Liver (tissue), 9 donors: ENCODE data around the gene SLC25A12. TPM values are rescaled to one million over a fixed set of nuclear protein-coding genes. Genes with fewer than 3 reads are reported as not detected.

Experiments used
- DNase-seq: peaks from one replicate; pipeline ENCODE4 v3.0.0-alpha.2; 2017; ENCODE audit warnings: low spot score
- H3K27ac ChIP-seq, 2 donors: one replicate each; pipeline ENCODE4 v1.7.0; 2013; ENCODE audit warnings: inconsistent platforms in 2 of 2, low read length in 2 of 2, control low read depth in 1 of 2, low read depth in 1 of 2, mild to moderate bottlenecking in 1 of 2
- H3K27me3 ChIP-seq, 4 donors: one replicate each; pipeline versions ENCODE4 v1.6.1 to v1.7.0; 2013; ENCODE audit warnings: low read length in 3 of 4, inconsistent platforms in 1 of 4, mild to moderate bottlenecking in 1 of 4, moderate library complexity in 1 of 4; ENCODE audit not compliant: control insufficient read depth in 4 of 4, insufficient read depth in 4 of 4
- H3K36me3 ChIP-seq, 4 donors: one replicate each; pipeline versions ENCODE4 v1.6.1 to v1.7.0; 2013; ENCODE audit warnings: low read length in 3 of 4, mild to moderate bottlenecking in 3 of 4, low read depth in 1 of 4, moderate library complexity in 1 of 4; ENCODE audit not compliant: control insufficient read depth in 4 of 4, insufficient read depth in 3 of 4
- H3K4me1 ChIP-seq, 4 donors: one replicate each; pipeline versions ENCODE4 v1.6.1 to v1.7.0; 2013; ENCODE audit warnings: low read length in 3 of 4, mild to moderate bottlenecking in 3 of 4, moderate library complexity in 1 of 4; ENCODE audit not compliant: control insufficient read depth in 4 of 4, insufficient read depth in 4 of 4
- H3K4me3 ChIP-seq, 3 donors: one replicate each; pipeline versions ENCODE4 v1.6.1 to v1.7.0; 2013; ENCODE audit warnings: low read length in 3 of 3, control low read depth in 1 of 3, low read depth in 1 of 3, mild to moderate bottlenecking in 1 of 3
- H3K9ac ChIP-seq, 2 donors: one replicate each; pipeline ENCODE4 v1.7.0; 2013; ENCODE audit warnings: low read length in 2 of 2, mild to moderate bottlenecking in 2 of 2, moderate library complexity in 2 of 2, control low read depth in 1 of 2, low read depth in 1 of 2
- H3K9me3 ChIP-seq, 4 donors: one replicate each; pipeline versions ENCODE4 v1.6.1 to v1.7.0; 2013; ENCODE audit warnings: low read length in 3 of 4; ENCODE audit not compliant: control insufficient read depth in 4 of 4
- EGR1 ChIP-seq, 2 donors: IDR thresholded peaks; 2 replicates each; pipeline ENCODE4 v1.6.1; 2016 to 2018; ENCODE audit warnings: antibody characterized with exemption in 2 of 2, low read depth in 2 of 2
- FOXA1 ChIP-seq: IDR thresholded peaks from 2 replicates; pipeline ENCODE4 v1.6.1; 2016; ENCODE audit warnings: antibody characterized with exemption
- GABPA ChIP-seq, 2 donors: IDR thresholded peaks in 1 of 2; conservative IDR thresholded peaks in 1 of 2; 2 replicates each; pipeline ENCODE4 v1.6.1; 2016; ENCODE audit warnings: antibody characterized with exemption in 2 of 2, mild to moderate bottlenecking in 1 of 2, moderate library complexity in 1 of 2
- HNF4A ChIP-seq, 2 donors: conservative IDR thresholded peaks; 2 replicates each; pipeline ENCODE4 v1.6.1; 2016; ENCODE audit warnings: antibody characterized with exemption in 2 of 2, mild to moderate bottlenecking in 2 of 2
- HNF4G ChIP-seq: IDR thresholded peaks from 2 replicates; pipeline ENCODE4 v1.6.1; 2016; ENCODE audit warnings: antibody characterized with exemption
- JUND ChIP-seq, 2 donors: IDR thresholded peaks; 2 replicates each; pipeline ENCODE4 v1.6.1; 2016; ENCODE audit warnings: antibody characterized with exemption in 2 of 2
- NR2F2 ChIP-seq: IDR thresholded peaks from 2 replicates; pipeline ENCODE4 v1.6.1; 2016; ENCODE audit warnings: antibody characterized with exemption
- RAD21 ChIP-seq, 2 donors: IDR thresholded peaks; 2 replicates each; pipeline ENCODE4 v1.6.1; 2016; ENCODE audit warnings: antibody characterized with exemption in 2 of 2, mild to moderate bottlenecking in 2 of 2
- TAF1 ChIP-seq: conservative IDR thresholded peaks from 2 replicates; pipeline ENCODE4 v1.6.1; 2016; ENCODE audit warnings: antibody characterized with exemption, mild to moderate bottlenecking
- YY1 ChIP-seq: IDR thresholded peaks from 2 replicates; pipeline ENCODE4 v1.6.1; 2016; ENCODE audit warnings: antibody characterized with exemption, mild to moderate bottlenecking
- ZBTB33 ChIP-seq: IDR thresholded peaks from 2 replicates; pipeline ENCODE4 v1.6.1; 2016; ENCODE audit warnings: antibody characterized with exemption
- whole genome bisulfite sequencing: extraction: QIAGEN DNeasy Blood & Tissue Kit; methylation state at CpG from one replicate; pipeline ENCODE4 v1.1.7; 2013; 5-methylcytosine and 5-hydroxymethylcytosine counted together
- polyA plus RNA-seq, 2 donors: library from polyadenylated mRNA; stranded (reverse) in 1 of 2; unstranded in 1 of 2; fragments of 200-250 nt in 1 of 2; fragments of >200 nt in 1 of 2; fragmentation: Nextera tagmentation in 1 of 2; extraction: Ambion mirVana in 1 of 2; gene quantifications; one replicate each; pipeline versions ENCODE4 v1.2.1 to v1.2.3, GENCODE V29; 2013 to 2015
- total RNA-seq, 2 donors: library from RNA; depleted of rRNA; stranded (reverse); fragments of >200 nt; gene quantifications; one replicate each; pipeline ENCODE4 v1.2.3, GENCODE V29; 2014
- TF ChIP-seq, protein P1 (sequence below): fragments of 150-350 bp; IDR thresholded peaks from 2 replicates; pipeline ENCODE4 v1.5.1; 2017; ENCODE audit warnings: improper control_type of control experiment, low read depth, low read length; ENCODE audit not compliant: missing input control
- donor health status: healthy.
- donor health status: healthy.
- donor health status: healthy.
- donor health status: healthy.
- donor health status: healthy.

SLC25A12 gene
- total and polyA plus RNA-seq, 4 donors: 0.46 to 4.4 (median 2.1) TPM

DNA sequence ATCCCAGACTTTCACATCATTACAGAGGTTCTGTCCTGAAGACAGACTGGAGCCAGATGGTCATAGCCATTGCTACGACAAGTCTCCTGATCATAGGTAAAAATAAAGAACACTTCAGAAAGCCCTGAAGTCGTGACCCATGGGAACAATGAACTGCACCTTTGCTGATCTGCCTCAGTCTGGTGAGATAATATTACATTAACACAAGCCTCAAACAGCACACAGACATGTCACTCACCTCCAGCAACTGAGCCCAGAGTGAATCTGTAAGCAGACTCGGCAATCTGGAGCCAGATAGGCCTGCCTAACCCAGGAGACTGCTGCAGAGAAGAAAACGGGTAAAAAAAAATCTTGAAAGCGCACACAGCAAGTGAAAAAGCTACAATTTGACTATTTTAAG is 79.2 kb downstream of the SLC25A12 start:
- Histone ChIP-seq H3K4me3 (no peak overlapping the region), H3K4me1 (peaks cover 0 to 12% (median 0%) of the 10 kb centered on the region in 4 donors), H3K36me3 (no peaks in the 10 kb centered on the region), H3K9ac (no peak overlapping the region), H3K9me3 (no peaks in the 10 kb centered on the region), H3K27me3 (no peaks in the 10 kb centered on the region), H3K27ac (no peak overlapping the region)
- TF ChIP-seq TAF1: no peak
- TF ChIP-seq GABPA (IDR thresholded peaks at IDR 0.05 in 1 of 2, conservative IDR thresholded peaks at IDR 0.05 in 1 of 2): no peak
- TF ChIP-seq JUND (IDR thresholded peaks at IDR 0.05): no peak
- no peak for TF ChIP-seq ZBTB33
- WGBS: 88% methylated on average over 5 of the region's 5 CpGs
- DNase-seq: no peak

DNA sequence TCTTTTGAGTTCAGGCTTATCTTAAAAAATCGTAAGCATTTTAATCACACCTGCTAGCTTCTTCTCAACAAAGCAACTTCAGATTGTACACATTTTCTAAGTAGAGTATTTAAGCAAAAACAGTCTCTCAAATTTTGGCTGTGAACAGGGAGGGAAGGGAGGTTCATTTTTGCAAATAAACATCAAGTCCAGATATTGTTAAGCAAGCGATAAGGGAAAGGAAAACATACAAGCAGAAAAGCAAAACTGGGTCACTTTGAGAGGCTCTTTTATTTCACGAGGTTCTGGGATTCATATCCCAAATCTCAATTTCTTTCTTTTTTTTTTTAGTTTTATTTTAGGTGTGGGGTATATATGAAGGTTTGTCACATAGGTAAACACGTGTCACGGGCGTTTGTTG is 79.9 kb downstream of the SLC25A12 start:
- H3K27ac ChIP-seq: no peak overlapping the region
- H3K9me3 ChIP-seq: no peaks in the 10 kb centered on the region
- no peaks in the 10 kb centered on the region for H3K27me3 ChIP-seq
- DNase-seq: no peak
- H3K9ac ChIP-seq: peak overlapping the region in 1 of 2 donors; percentile 7
- 63% methylated on average over 6 of the region's 6 CpGs for WGBS
- H3K36me3 ChIP-seq: no peaks in the 10 kb centered on the region
- TF ChIP-seq RAD21 (IDR thresholded peaks at IDR 0.05) (no peak), NR2F2 (no peak), EGR1 (IDR thresholded peaks at IDR 0.05; ENCODE audit: low read depth in 2 of 2) (no peak), TAF1 (no peak), ZBTB33 (no peak)
- TF ChIP-seq, protein P1, sequence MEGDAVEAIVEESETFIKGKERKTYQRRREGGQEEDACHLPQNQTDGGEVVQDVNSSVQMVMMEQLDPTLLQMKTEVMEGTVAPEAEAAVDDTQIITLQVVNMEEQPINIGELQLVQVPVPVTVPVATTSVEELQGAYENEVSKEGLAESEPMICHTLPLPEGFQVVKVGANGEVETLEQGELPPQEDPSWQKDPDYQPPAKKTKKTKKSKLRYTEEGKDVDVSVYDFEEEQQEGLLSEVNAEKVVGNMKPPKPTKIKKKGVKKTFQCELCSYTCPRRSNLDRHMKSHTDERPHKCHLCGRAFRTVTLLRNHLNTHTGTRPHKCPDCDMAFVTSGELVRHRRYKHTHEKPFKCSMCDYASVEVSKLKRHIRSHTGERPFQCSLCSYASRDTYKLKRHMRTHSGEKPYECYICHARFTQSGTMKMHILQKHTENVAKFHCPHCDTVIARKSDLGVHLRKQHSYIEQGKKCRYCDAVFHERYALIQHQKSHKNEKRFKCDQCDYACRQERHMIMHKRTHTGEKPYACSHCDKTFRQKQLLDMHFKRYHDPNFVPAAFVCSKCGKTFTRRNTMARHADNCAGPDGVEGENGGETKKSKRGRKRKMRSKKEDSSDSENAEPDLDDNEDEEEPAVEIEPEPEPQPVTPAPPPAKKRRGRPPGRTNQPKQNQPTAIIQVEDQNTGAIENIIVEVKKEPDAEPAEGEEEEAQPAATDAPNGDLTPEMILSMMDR: no peak
- H3K4me3 ChIP-seq: no peak overlapping the region
- H3K4me1 ChIP-seq: peaks cover 0 to 12% (median 0%) of the 10 kb centered on the region in 4 donors

DNA sequence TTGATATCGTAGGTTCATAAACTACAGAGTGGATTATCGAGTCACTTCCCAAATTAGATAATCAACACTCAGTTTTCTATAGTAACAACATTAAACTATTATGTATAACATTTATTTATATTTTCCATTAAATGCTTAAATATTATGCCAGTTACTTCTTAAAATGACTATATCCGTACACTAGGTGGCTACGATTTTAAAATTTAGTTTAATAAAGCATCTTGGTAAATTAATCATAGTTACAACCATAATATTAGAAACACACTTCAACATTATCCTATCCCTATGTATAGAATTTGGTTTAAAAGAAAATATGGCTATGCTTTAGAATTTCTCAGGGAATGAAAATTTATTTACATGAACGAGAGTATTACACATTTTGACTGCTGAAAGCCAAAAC is 80.3 kb downstream of the SLC25A12 start:
- TF ChIP-seq HNF4A (conservative IDR thresholded peaks at IDR 0.05) (no peak), ZBTB33 (no peak), HNF4G (no peak), TAF1 (no peak), FOXA1 (no peak), YY1 (no peak)
- TF ChIP-seq, protein P1: no peak
- Histone ChIP-seq H3K36me3 (no peaks in the 10 kb centered on the region), H3K27ac (no peak overlapping the region), H3K27me3 (no peaks in the 10 kb centered on the region), H3K4me1 (peaks cover 0 to 12% (median 0%) of the 10 kb centered on the region in 4 donors), H3K9me3 (no peaks in the 10 kb centered on the region), H3K4me3 (no peak overlapping the region), H3K9ac (no peak overlapping the region)
- no peak for DNase-seq
- WGBS: 90% methylated on average over 5 of the region's 5 CpGs
